ENCODE data around the gene ZSCAN12.

GRCh38 chr6:28371706-28372451 is 27.7 kb downstream of the ZSCAN12 start:
- TF ChIP-seq SP1 (IDR thresholded peaks at IDR 0.05), result no peak
- TF ChIP-seq SP1 (CRISPR knock-in tag; IDR thresholded peaks at IDR 0.05), result no peak
- no peak for TF ChIP-seq SAFB2 (CRISPR knock-in tag; IDR thresholded peaks at IDR 0.05; ENCODE audit: borderline replicate concordance, low read depth)
- TF ChIP-seq CTCF (CRISPR knock-in tag; IDR thresholded peaks at IDR 0.05), result no peak
- no peak for TF ChIP-seq ELF4 (CRISPR knock-in tag; IDR thresholded peaks at IDR 0.05; ENCODE audit: borderline replicate concordance)
- no peak for TF ChIP-seq ZHX1 (CRISPR knock-in tag; IDR thresholded peaks at IDR 0.05; ENCODE audit: low read depth)

Measured in HepG2 (cell line).